SU-DHL-6 (cell line): Measurements from ENCODE around the gene ASB13.

Source experiments
- H2AFZ ChIP-seq: fragments of 200-600 bp; sonication (generic); 2 replicates; pipeline ENCODE4 v1.6.1; 2014; ENCODE audit warnings: low read depth, mild to moderate bottlenecking, moderate library complexity, mixed read lengths, antibody characterized with exemption, low read length; ENCODE audit not compliant: severe bottlenecking
- H3F3A ChIP-seq: fragments of 200-600 bp; shearing (Covaris generic); 2 replicates; pipeline ENCODE4 v1.6.0; 2016; ENCODE audit warnings: antibody characterized with exemption, mild to moderate bottlenecking; ENCODE audit not compliant: insufficient read depth
- H3K27ac ChIP-seq: fragments of 200-600 bp; sonication (generic); 2 replicates; pipeline ENCODE4 v1.5.1; 2016; ENCODE audit warnings: low read depth, mild to moderate bottlenecking, low read length, moderate library complexity, mixed read lengths
- H3K27me3 ChIP-seq: fragments of 200-600 bp; sonication (generic), shearing (Covaris generic); 2 replicates; pipeline ENCODE4 v1.6.0; 2014; ENCODE audit warnings: mild to moderate bottlenecking, low read length
- H3K36me3 ChIP-seq: fragments of 200-600 bp; sonication (generic); 2 replicates; pipeline ENCODE4 v1.6.1; 2014; ENCODE audit warnings: mild to moderate bottlenecking, low read length, mixed read lengths
- H3K4me2 ChIP-seq: fragments of 300-600, 200-600 bp; shearing (Covaris generic), sonication (generic); 2 replicates; pipeline ENCODE4 v1.6.0; 2014; ENCODE audit warnings: low read length, low read depth, mild to moderate bottlenecking; ENCODE audit not compliant: poor library complexity, severe bottlenecking
- H3K4me3 ChIP-seq: fragments of 200-600 bp; sonication (generic); 2 replicates; pipeline ENCODE4 v1.5.1; 2014; ENCODE audit warnings: antibody characterized with exemption, low read length, mild to moderate bottlenecking, mixed read lengths; ENCODE audit not compliant: insufficient read depth, poor library complexity, severe bottlenecking
- H3K79me2 ChIP-seq: fragments of 200-600 bp; sonication (generic); 2 replicates; pipeline ENCODE4 v1.6.1; 2014; ENCODE audit warnings: mild to moderate bottlenecking, low read length, moderate library complexity; ENCODE audit not compliant: insufficient read depth
- H3K9ac ChIP-seq: fragments of 200-600 bp; sonication (generic); 2 replicates; pipeline ENCODE4 v1.7.0; 2014; ENCODE audit warnings: mild to moderate bottlenecking, low read length
- H3K9me2 ChIP-seq: fragments of 200-600 bp; sonication (generic); replicated peaks from 2 replicates; pipeline ENCODE4 v1.6.1; 2014; ENCODE audit warnings: low read length; ENCODE audit not compliant: insufficient read depth
- H3K9me3 ChIP-seq: fragments of 200-600 bp; sonication (generic); 2 replicates; pipeline ENCODE4 v1.6.1; 2014; ENCODE audit warnings: low read length, mixed read lengths; ENCODE audit not compliant: insufficient read depth
- H4K20me1 ChIP-seq: fragments of 200-600 bp; sonication (generic); 2 replicates; pipeline ENCODE4 v1.6.1; 2014; ENCODE audit warnings: low read depth, mild to moderate bottlenecking, antibody characterized with exemption, low read length, moderate library complexity, mixed read lengths
- EZH2phosphoT487 ChIP-seq: fragments of 200-600 bp; sonication (generic), shearing (Covaris generic); conservative IDR thresholded peaks from 2 replicates; pipeline ENCODE4 v1.6.1; 2018; ENCODE audit warnings: mild to moderate bottlenecking, antibody characterized with exemption, low read length, moderate library complexity, mixed read lengths
- TF ChIP-seq, protein P1 (sequence below): fragments of 200-600 bp; sonication (generic); IDR thresholded peaks from one replicate; pipeline ENCODE4 v1.5.1; 2017; ENCODE audit warnings: antibody characterized with exemption, mild to moderate bottlenecking, low read length, moderate library complexity; ENCODE audit not compliant: insufficient read depth, poor library complexity, severe bottlenecking

ASB13 gene

GRCh38 chr10:5697342-5697741 is 30.9 kb upstream of the ASB13 start:
- Histone ChIP-seq H3K9me3 (no peaks in the 10 kb centered on the region), H3K9me2 (no peaks in the 10 kb centered on the region), H3K27me3 (no peaks in the 10 kb centered on the region), H2AFZ (no peak overlapping the region), H3K9ac (0 out of 2 replicates have a peak overlapping the region, but pooled peaks have one; percentile 95), H3K4me2 (peak overlapping the region; percentile 95), H3K36me3 (peaks cover 16% of the 10 kb centered on the region), H4K20me1 (peaks cover 62% of the 10 kb centered on the region), H3F3A (peaks cover 73% of the 10 kb centered on the region), H3K79me2 (peaks cover 100% of the 10 kb centered on the region), H3K4me3 (peak overlapping the region; percentile 11), H3K27ac (peak overlapping the region; percentile 98)
- no peak for TF ChIP-seq EZH2phosphoT487
- TF ChIP-seq, protein P1, sequence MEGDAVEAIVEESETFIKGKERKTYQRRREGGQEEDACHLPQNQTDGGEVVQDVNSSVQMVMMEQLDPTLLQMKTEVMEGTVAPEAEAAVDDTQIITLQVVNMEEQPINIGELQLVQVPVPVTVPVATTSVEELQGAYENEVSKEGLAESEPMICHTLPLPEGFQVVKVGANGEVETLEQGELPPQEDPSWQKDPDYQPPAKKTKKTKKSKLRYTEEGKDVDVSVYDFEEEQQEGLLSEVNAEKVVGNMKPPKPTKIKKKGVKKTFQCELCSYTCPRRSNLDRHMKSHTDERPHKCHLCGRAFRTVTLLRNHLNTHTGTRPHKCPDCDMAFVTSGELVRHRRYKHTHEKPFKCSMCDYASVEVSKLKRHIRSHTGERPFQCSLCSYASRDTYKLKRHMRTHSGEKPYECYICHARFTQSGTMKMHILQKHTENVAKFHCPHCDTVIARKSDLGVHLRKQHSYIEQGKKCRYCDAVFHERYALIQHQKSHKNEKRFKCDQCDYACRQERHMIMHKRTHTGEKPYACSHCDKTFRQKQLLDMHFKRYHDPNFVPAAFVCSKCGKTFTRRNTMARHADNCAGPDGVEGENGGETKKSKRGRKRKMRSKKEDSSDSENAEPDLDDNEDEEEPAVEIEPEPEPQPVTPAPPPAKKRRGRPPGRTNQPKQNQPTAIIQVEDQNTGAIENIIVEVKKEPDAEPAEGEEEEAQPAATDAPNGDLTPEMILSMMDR: no peak

DNA sequence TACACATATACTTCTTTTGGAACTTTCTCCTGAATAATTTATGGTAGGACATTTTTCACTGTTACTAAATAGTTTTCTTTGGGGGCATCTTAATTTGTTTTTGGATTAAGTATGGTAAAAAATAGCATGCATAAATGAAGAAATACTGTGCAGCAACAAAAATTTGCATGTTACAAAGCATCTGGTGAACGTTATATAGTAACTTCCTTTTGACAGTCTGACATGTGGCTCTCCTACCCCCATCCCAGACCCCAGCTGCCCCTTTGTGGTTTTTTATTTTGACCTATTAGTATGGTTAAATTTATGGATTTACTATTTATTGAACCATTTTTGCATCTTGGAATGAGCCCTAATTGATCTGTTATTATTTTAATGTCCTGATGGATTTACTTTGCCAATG is 28.2 kb upstream of the ASB13 start:
- H3K36me3 ChIP-seq: peaks cover 15% of the 10 kb centered on the region
- H3K27me3 ChIP-seq: no peaks in the 10 kb centered on the region
- peak overlapping the region; percentile 95 for H3K4me2 ChIP-seq
- H3K79me2 ChIP-seq: peaks cover 100% of the 10 kb centered on the region
- peaks cover 43% of the 10 kb centered on the region for H4K20me1 ChIP-seq
- H3K9me2 ChIP-seq: no peaks in the 10 kb centered on the region
- H3K9ac ChIP-seq: peak overlapping the region; percentile 95
- no peak overlapping the region for H2AFZ ChIP-seq
- peak overlapping the region; percentile 87 for H3K4me3 ChIP-seq
- H3F3A ChIP-seq: peaks cover 76% of the 10 kb centered on the region
- TF ChIP-seq, protein P1: no peak
- no peak for TF ChIP-seq EZH2phosphoT487
- no peaks in the 10 kb centered on the region for H3K9me3 ChIP-seq
- H3K27ac ChIP-seq: peak overlapping the region; percentile 98

- Histone ChIP-seq H3K79me2 (peaks cover 100% of the 10 kb centered on the region), H3K4me2 (peak overlapping the region; percentile 95), H3K27ac (peak overlapping the region; percentile 98), H3K9me2 (no peaks in the 10 kb centered on the region), H2AFZ (no peak overlapping the region), H3K36me3 (peaks cover 11% of the 10 kb centered on the region), H3K27me3 (no peaks in the 10 kb centered on the region), H3F3A (peaks cover 69% of the 10 kb centered on the region), H3K9me3 (no peaks in the 10 kb centered on the region), H3K9ac (peak overlapping the region; percentile 95), H4K20me1 (peaks cover 25% of the 10 kb centered on the region), H3K4me3 (peak overlapping the region; percentile 87)
- TF ChIP-seq, protein P1: no peak
- TF ChIP-seq EZH2phosphoT487: no peak
Measured at GRCh38 chr10:5692461-5693358, 26.3 kb upstream of the ASB13 start.
